Tracheal epithelial cell (primary cell): ENCODE measurements around the gene REC8. TPM values are rescaled to one million over a fixed set of nuclear protein-coding genes. Genes with fewer than 3 reads are reported as not detected.

Experiments used
- total RNA-seq: library from RNA; depleted of rRNA; stranded (reverse); fragments of >200 nt; gene quantifications from 2 replicates; pipeline ENCODE4 v1.2.1, GENCODE V29; 2014

Gene REC8
- total RNA-seq: 1.7 and 6.0 TPM in 2 replicates

DNA sequence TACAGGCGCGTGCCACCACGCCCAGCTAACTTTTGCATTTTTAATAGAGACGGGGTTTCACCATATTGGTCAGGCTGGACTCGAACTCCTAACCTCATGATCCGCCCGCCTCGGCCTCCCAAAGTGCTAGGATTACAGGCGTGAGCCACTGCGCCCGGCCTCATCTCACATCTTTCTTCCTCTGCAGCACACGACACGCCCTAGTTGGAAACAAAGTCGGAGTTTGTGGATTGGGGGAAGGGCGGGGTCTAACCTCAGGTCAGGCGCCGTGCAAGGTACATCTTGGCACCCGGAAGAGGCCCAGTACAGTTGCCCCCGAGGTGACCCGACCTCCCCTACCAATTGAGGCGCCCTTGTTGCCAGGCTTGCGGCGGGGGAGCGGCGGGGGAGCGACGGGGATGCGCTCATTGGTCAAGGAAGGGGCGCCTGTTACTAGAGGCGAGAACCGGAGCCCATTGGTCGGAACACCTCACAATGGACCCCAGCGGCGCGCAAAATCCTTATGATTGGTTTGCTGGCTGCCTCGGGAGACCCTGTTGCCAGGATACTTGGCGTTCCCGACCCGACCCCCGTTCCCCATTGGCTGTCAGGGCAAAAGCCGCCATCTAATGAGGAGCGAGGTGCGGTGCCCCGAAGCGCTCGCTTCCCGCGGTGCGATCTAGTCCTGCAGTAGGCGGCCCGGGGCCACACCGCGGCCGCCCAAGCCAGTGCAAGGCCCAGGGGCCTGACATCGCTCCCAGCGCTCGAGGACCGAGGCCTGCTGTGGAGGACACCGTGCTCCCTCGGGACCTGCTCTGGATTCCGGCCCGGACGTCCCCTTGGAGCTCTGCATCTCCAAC, at the start of gene REC8:
TSS of gene REC8 (plus strand) at position 659 of the 839 bp plus-strand sequence. CDS start 473 bp downstream, outside the sequence.

DNA sequence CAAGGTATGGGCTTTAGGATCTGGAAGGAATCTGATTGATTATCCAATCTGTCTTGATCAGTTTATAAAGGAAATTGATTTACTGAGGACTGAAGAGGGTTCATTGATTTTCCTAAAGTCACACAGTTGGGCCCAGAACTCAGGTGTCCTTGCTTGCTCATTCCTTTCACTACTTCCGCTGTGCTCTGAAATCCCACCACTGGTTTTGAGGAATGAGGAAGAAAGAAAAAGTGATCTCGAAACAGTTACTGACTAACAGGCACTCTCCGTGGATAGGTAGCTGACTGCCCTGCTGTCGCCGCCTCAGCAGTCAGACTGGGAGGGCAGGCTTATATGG, 41.5 kb upstream of the REC8 start, which contains the start of gene FITM1:
TSS of gene FITM1 (plus strand) at position 280 of the 337 bp plus-strand sequence. CDS start 905 bp downstream, outside the sequence.

GRCh38 chr14:24135834-24136683, 35.8 kb upstream of the REC8 start, which contains the start of gene PSME1:
Gene PSME1, plus strand, starts transcription at chr14:24136194. Its CDS starts 69 bp downstream, at chr14:24136263.

DNA sequence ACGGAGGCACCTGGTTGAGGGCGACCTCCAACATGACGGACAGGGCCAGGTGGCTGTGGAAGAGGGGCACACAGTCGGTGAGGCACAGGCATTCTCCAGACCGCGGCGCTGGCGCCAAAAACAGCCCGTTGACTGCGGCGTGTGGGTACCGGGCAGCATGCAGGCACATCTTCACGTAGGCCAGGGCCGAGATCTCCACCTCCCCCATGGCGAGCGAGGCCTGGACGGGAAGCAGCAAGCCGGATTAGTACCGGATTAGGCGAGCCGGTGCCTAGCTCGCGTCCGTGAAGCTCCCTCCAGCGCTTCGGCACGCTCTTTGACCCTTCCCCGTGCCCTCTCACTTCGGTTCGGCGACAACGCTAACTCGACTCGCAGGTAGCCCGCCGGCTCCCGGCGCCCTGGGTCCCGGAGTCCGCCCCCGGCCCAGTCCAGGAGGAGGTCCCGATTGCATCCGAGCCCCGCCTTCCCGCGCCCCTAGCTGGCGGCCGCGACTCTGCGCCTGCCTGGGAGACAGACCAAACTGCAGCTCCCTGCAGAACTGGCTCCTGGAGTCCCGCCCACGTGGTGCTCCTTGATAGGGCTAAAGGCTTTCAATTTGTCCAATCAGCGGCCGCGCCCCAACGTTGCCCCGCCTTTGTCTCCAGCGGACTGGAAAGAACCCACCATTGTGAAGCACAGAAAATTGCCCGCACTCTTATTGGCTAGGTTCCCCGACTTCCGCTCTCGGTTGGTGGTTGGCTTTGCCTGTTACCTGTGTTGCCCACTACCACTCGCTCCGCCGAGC, 30.6 kb upstream of the REC8 start, which contains the start of gene EMC9:
TSS of gene EMC9 (minus strand) at position 495 of the 784 bp plus-strand sequence. CDS start at position 208, 287 bp downstream.

DNA sequence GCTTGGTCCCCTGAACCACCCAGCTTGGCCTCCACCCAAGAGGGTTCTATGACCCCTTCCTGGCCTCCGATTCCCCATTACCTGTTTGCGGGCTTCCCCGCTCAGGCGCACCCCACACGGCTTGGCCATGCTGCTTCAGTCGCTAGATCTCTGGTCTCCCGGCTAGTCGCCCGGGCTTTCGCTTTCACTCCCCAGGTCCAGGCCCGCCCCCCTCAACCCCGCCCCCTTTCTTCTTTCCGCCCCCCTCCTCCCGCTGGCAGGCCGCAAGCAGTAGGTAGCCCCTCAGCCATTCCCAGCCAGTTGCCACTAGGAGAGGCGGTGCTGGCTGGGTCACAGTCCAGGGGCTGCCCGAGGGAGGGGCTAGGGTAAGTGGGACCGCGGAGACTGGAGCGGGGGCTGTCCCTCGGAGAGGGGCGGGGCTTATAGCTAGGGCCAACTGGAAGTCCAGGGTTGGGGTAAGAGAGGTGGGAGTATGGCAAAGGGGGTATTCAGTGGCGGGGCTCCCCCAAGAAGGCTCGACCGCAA, 25.4 kb upstream of the REC8 start, which contains the start of gene PSME2:
TSS of gene PSME2 (minus strand) at position 158 of the 525 bp plus-strand sequence. CDS start at position 129, 29 bp downstream.

GRCh38 chr14:24146978-24147760, 24.7 kb upstream of the REC8 start, which contains the start of gene RNF31:
Gene RNF31, plus strand, starts transcription at chr14:24147498. Its CDS starts 201 bp downstream, at chr14:24147699.

GRCh38 chr14:24160850-24161804, 10.8 kb upstream of the REC8 start, which contains the start of gene IRF9:
Gene IRF9, plus strand, starts transcription at chr14:24161265. Its CDS starts 880 bp downstream, at chr14:24162145.

DNA sequence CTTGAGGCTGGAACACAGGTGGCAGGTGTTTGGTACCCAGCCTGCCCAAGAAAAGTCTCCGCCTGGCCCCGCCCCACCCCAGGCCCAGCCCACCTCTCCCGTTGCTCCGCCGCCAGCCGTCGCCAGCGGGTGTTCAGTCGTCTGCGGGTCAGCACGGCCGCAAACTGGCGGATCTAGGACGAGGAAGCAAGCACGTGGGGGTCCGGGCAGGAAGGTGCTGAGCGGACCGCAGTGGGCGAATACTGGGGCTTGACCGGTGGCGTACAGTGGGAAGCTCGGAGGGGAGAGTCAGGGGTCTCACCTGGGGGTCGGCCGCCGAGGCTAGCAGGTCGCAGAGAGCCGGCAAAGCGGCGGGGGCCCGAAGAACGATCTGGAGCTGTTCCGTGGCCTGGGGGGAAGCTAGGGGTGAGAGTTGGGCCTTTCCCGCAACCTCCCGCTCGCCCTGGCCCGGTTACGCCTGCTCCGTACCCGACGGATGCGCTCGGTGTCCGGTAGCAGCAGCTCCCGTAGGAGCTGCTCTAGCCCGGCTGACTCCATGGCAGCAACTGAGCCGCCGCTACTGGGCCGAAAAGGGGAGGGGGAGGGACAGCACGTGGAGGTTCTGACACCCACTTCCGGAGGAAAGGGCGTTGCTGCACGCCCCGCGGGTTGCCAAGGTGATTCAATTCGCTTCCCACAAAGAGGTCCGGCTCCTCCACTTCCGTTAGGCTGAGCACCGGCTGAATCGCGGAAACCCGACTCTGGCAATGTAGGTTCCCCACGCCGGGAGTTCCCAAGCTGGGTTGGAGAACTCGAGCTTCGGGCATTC, 16.6 kb downstream of the REC8 start, which contains the start of gene IPO4:
TSS of gene IPO4 (minus strand) at position 566 of the 808 bp plus-strand sequence. CDS start at position 537, 29 bp downstream.

GRCh38 chr14:24195186-24196070, 23.5 kb downstream of the REC8 start, which contains the start of gene TM9SF1:
Gene TM9SF1, minus strand, starts transcription at chr14:24195441. Its CDS starts 422 bp downstream, at chr14:24195019.

DNA sequence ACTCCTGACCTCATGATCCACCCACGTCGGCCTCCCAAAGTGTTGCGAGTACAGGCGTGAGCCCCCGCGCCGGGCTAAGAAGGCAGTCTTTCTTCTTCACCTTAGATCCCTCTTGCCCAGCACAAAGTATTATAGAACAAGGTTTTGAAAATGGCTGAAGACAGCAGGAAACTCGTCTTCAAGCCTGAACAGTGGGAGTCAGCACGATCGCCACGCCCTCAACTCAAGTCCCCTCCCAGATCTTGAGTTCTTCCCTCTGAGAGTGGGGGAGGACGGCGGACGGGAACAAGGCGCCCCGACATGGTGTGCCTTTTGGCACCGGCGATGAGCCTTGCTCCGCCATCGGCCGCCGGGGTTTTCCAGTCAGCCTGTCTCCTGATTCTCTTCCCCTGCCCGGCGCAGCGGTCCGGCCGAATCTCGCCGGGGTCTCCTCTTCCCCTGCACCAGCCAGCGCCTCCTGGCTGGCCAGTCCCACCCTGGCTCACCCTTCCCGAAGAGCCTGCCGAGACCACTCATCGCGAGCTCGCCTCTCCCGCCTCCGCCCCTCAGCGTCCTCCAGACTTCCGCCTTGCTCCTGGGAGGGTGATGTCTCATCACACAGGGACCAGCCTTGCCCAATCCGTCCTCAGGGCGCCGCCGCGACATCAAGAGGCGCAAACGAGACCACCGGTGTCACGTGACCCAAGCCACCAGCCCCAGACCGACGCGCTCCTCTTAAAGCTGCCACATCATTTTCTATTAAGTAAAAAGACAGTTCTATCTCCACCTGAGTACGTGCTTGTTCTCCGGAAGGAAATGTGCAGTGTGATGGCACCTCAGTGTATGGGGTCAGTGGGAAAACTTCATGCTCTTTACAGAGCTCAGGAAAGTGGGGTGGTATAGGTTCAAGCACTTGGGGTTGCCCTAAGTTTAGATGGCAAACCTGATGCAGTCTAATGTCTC, 41.3 kb downstream of the REC8 start, which contains the start of gene CHMP4A:
TSS of gene CHMP4A (minus strand) at position 565 of the 942 bp plus-strand sequence. CDS start at position 516, 49 bp downstream.

GRCh38 chr14:24215495-24216344, 43.8 kb downstream of the REC8 start, which contains the start of gene MDP1:
Gene MDP1, minus strand, starts transcription at chr14:24216066. Its CDS starts 111 bp downstream, at chr14:24215955.

